Liver (tissue), 3 donors: ENCODE data around the gene LMOD2.

Experiments used
- ATF3 ChIP-seq: IDR thresholded peaks from 2 replicates; pipeline ENCODE4 v1.6.1; 2016; ENCODE audit warnings: antibody characterized with exemption
- CTCF ChIP-seq: fragments of 150-350 bp; IDR thresholded peaks from 2 replicates; pipeline ENCODE4 v1.5.1; 2017; ENCODE audit warnings: improper control_type of control experiment, low read depth, low read length; ENCODE audit not compliant: missing input control
- EGR1 ChIP-seq, 2 donors: IDR thresholded peaks; 2 replicates each; pipeline ENCODE4 v1.6.1; 2016 to 2018; ENCODE audit warnings: antibody characterized with exemption in 2 of 2, low read depth in 2 of 2
- GABPA ChIP-seq, 2 donors: IDR thresholded peaks in 1 of 2; conservative IDR thresholded peaks in 1 of 2; 2 replicates each; pipeline ENCODE4 v1.6.1; 2016; ENCODE audit warnings: antibody characterized with exemption in 2 of 2, mild to moderate bottlenecking in 1 of 2, moderate library complexity in 1 of 2
- JUND ChIP-seq, 2 donors: IDR thresholded peaks; 2 replicates each; pipeline ENCODE4 v1.6.1; 2016; ENCODE audit warnings: antibody characterized with exemption in 2 of 2
- MAX ChIP-seq: IDR thresholded peaks from 2 replicates; pipeline ENCODE4 v1.6.1; 2016; ENCODE audit warnings: antibody characterized with exemption
- RAD21 ChIP-seq, 2 donors: IDR thresholded peaks; 2 replicates each; pipeline ENCODE4 v1.6.1; 2016; ENCODE audit warnings: antibody characterized with exemption in 2 of 2, mild to moderate bottlenecking in 2 of 2
- REST ChIP-seq: IDR thresholded peaks from 2 replicates; pipeline ENCODE4 v1.6.1; 2016; ENCODE audit warnings: antibody characterized with exemption, mild to moderate bottlenecking
- SP1 ChIP-seq: IDR thresholded peaks from 2 replicates; pipeline ENCODE4 v1.6.1; 2018; ENCODE audit warnings: antibody characterized with exemption, mild to moderate bottlenecking
- TAF1 ChIP-seq: conservative IDR thresholded peaks from 2 replicates; pipeline ENCODE4 v1.6.1; 2016; ENCODE audit warnings: antibody characterized with exemption, mild to moderate bottlenecking
- YY1 ChIP-seq: IDR thresholded peaks from 2 replicates; pipeline ENCODE4 v1.6.1; 2016; ENCODE audit warnings: antibody characterized with exemption, mild to moderate bottlenecking
- ZBTB33 ChIP-seq: IDR thresholded peaks from 2 replicates; pipeline ENCODE4 v1.6.1; 2016; ENCODE audit warnings: antibody characterized with exemption
- donor health status: healthy.
- donor health status: healthy.

GRCh38 chr7:123690550-123690949, 34.9 kb downstream of the LMOD2 start:
- no peak for TF ChIP-seq CTCF
- TF ChIP-seq MAX, result no peak
- TF ChIP-seq EGR1 (IDR thresholded peaks at IDR 0.05; ENCODE audit: low read depth in 2 of 2), result no peak
- no peak for TF ChIP-seq REST
- no peak for TF ChIP-seq RAD21 (IDR thresholded peaks at IDR 0.05)
- TF ChIP-seq YY1, result no peak
- no peak for TF ChIP-seq JUND (IDR thresholded peaks at IDR 0.05)
- no peak for TF ChIP-seq SP1
- no peak for TF ChIP-seq GABPA (IDR thresholded peaks at IDR 0.05 in 1 of 2, conservative IDR thresholded peaks at IDR 0.05 in 1 of 2)
- TF ChIP-seq ATF3, result no peak
- TF ChIP-seq ZBTB33, result no peak
- TF ChIP-seq TAF1, result no peak
